ENCODE data around the gene STXBP4. TPM values are rescaled to one million over a fixed set of nuclear protein-coding genes. Genes with fewer than 3 reads are reported as not detected.

STXBP4 gene
- polyA plus RNA-seq, 1 donor (not counting 4 experiments of a cell fraction or from before 2014, with no cell fraction given) = 4.2 TPM

GRCh38 chr17:55177855-55178217 is 209.3 kb downstream of the STXBP4 start:
- H3K9me1 ChIP-seq (ENCODE audit: control insufficient read depth, extremely low read depth, insufficient read depth, low read length) = no peaks in the 10 kb centered on the region
- no peaks in the 10 kb centered on the region for H3K36me3 ChIP-seq (ENCODE audit: control insufficient read depth in 2 of 2, extremely low read depth in 1 of 2, insufficient read depth in 2 of 2, low read length in 2 of 2)
- FAIRE-seq (no peak), DNase-seq (ENCODE audit: low read depth, low spot score) (no peak)
- no peak overlapping the region for H3K27ac ChIP-seq (ENCODE audit: control insufficient read depth, insufficient read depth, low read length)
- no peak overlapping the region for H3K4me3 ChIP-seq (ENCODE audit: control insufficient read depth in 2 of 3, extremely low read depth in 1 of 3, insufficient read depth in 2 of 3, low read depth in 1 of 3, low read length in 3 of 3)
- TF ChIP-seq CTCF (optimal IDR thresholded peaks at IDR 0.05 in 1 of 3, IDR thresholded peaks at IDR 0.05 in 1 of 3, conservative IDR thresholded peaks at IDR 0.05 in 1 of 3; ENCODE audit: extremely low read depth in 1 of 3, insufficient read depth in 2 of 3, low read length in 3 of 3) = no peak
- TF ChIP-seq EZH2 (IDR thresholded peaks at IDR 0.05; ENCODE audit: low read length) = no peak
- peaks cover 2% of the 10 kb centered on the region for H3K4me1 ChIP-seq (ENCODE audit: control insufficient read depth, extremely low read depth, insufficient read depth, low read length)
- no peaks in the 10 kb centered on the region for H4K20me1 ChIP-seq (ENCODE audit: control insufficient read depth, extremely low read depth, insufficient read depth, low read length)
- no peak overlapping the region for H3K4me2 ChIP-seq (ENCODE audit: control insufficient read depth, extremely low read depth, insufficient read depth, low read depth, low read length)
- dilution Hi-C loops (cut with MboI; ENCODE audit: extremely low pct_ligation_motif_present, low sequenced_read_pairs) = no loop called here
- H3K9me3 ChIP-seq (ENCODE audit: control insufficient read depth, low read depth, low read length) = no peaks in the 10 kb centered on the region
- no peaks in the 10 kb centered on the region for H3K27me3 ChIP-seq (ENCODE audit: control insufficient read depth, extremely low read depth, insufficient read depth, low read length)
- no peaks in the 10 kb centered on the region for H3K79me2 ChIP-seq (ENCODE audit: control insufficient read depth, insufficient read depth, low read length)
- no peak overlapping the region for H2AFZ ChIP-seq (ENCODE audit: control insufficient read depth, low read length)
- no peak overlapping the region for H3K9ac ChIP-seq (ENCODE audit: control insufficient read depth, extremely low read depth, insufficient read depth, low read length)

GRCh38 chr17:55186937-55187770 is 218.6 kb downstream of the STXBP4 start:
- no peaks in the 10 kb centered on the region for H3K9me3 ChIP-seq (ENCODE audit: control insufficient read depth, low read depth, low read length)
- H3K27ac ChIP-seq (ENCODE audit: control insufficient read depth, insufficient read depth, low read length) = no peak overlapping the region
- FAIRE-seq (no peak), DNase-seq (ENCODE audit: low read depth, low spot score) (no peak)
- no peaks in the 10 kb centered on the region for H4K20me1 ChIP-seq (ENCODE audit: control insufficient read depth, extremely low read depth, insufficient read depth, low read length)
- TF ChIP-seq CTCF (optimal IDR thresholded peaks at IDR 0.05 in 1 of 3, IDR thresholded peaks at IDR 0.05 in 1 of 3, conservative IDR thresholded peaks at IDR 0.05 in 1 of 3; ENCODE audit: extremely low read depth in 1 of 3, insufficient read depth in 2 of 3, low read length in 3 of 3) (no peak), EZH2 (IDR thresholded peaks at IDR 0.05; ENCODE audit: low read length) (no peak)
- no peak overlapping the region for H2AFZ ChIP-seq (ENCODE audit: control insufficient read depth, low read length)
- H3K9ac ChIP-seq (ENCODE audit: control insufficient read depth, extremely low read depth, insufficient read depth, low read length) = no peak overlapping the region
- H3K4me1 ChIP-seq (ENCODE audit: control insufficient read depth, extremely low read depth, insufficient read depth, low read length) = no peaks in the 10 kb centered on the region
- H3K36me3 ChIP-seq (ENCODE audit: control insufficient read depth in 2 of 2, extremely low read depth in 1 of 2, insufficient read depth in 2 of 2, low read length in 2 of 2) = no peaks in the 10 kb centered on the region
- peaks cover 2% of the 10 kb centered on the region for H3K27me3 ChIP-seq (ENCODE audit: control insufficient read depth, extremely low read depth, insufficient read depth, low read length)
- H3K4me2 ChIP-seq (ENCODE audit: control insufficient read depth, extremely low read depth, insufficient read depth, low read depth, low read length) = no peak overlapping the region
- no peaks in the 10 kb centered on the region for H3K9me1 ChIP-seq (ENCODE audit: control insufficient read depth, extremely low read depth, insufficient read depth, low read length)
- dilution Hi-C loops (cut with MboI; ENCODE audit: extremely low pct_ligation_motif_present, low sequenced_read_pairs) = no loop called here
- H3K4me3 ChIP-seq (ENCODE audit: control insufficient read depth in 2 of 3, extremely low read depth in 1 of 3, insufficient read depth in 2 of 3, low read depth in 1 of 3, low read length in 3 of 3) = no peak overlapping the region
- no peaks in the 10 kb centered on the region for H3K79me2 ChIP-seq (ENCODE audit: control insufficient read depth, insufficient read depth, low read length)
